Skin epidermis (tissue), 12 donors: ENCODE data around the gene ARID1B.
A peak's percentile ranks its signal among the peaks of the same experiment; 100 is the strongest.

Experiments used
- H3K27ac ChIP-seq, 21 experiments: fragments of 200-600 bp; sonication (generic) in 11 of 21; one replicate each; pipeline ENCODE4 v1.5.0; 2020; ENCODE audit warnings: mild to moderate bottlenecking in 3 of 21, inconsistent platforms in 2 of 21, moderate library complexity in 2 of 21
- H3K4me3 ChIP-seq, 7 experiments: fragments of 200-600 bp; sonication (generic) in 2 of 7; one replicate each; pipeline ENCODE4 v1.5.0; 2020; ENCODE audit warnings: inconsistent platforms in 2 of 7, mild to moderate bottlenecking in 2 of 7, moderate library complexity in 1 of 7

Gene ARID1B

DNA sequence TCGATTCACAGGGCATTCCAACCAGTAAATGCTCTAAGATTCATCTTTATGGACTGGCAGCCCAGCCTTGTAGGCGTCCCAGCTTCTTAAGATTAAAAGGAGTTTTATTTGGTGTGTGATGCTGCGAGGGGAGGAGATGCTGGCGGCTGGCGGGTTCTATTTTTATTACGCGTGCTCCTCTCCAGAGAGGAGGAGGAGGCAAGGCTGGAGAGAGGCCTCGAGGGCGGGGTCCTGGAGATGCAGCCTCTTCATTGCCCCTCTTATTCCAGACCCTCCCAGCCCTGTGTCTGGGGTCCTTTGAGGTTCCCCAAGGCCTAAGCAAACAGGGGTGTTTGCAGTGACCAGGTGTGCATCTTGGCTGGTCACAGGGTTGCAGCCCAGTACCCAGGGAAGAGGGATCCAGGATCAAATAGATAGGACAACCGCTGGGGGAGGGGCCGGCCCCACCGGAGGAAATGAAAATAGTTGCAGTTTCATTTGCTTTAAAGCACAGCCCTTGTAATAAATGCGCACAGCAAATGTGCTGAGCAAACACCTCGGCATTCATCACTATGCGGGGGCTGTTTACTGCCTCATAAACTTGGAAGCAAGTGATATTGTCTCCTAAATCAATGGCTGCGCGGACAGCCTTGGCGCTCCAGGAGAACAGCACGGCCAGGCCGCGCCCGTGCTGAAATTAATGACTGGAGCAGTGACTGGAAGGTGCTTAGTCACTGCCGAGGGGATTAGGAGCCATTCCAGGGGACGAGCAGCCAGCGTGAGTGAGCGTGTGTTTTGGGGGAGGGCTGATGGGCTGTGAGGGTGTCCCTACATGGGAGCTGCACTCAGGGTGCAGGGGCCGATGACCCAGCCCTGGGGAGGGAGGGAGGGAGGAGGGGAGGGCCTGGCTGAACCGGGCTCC lies 463.1 kb downstream of the ARID1B start:
- peak overlapping the region in 16 of 21 experiments; percentile 7 to 85 (median 67) for H3K27ac ChIP-seq
- H3K4me3 ChIP-seq, result peak overlapping the region in 3 of 7 experiments; percentile 7 to 18 (median 14)

DNA sequence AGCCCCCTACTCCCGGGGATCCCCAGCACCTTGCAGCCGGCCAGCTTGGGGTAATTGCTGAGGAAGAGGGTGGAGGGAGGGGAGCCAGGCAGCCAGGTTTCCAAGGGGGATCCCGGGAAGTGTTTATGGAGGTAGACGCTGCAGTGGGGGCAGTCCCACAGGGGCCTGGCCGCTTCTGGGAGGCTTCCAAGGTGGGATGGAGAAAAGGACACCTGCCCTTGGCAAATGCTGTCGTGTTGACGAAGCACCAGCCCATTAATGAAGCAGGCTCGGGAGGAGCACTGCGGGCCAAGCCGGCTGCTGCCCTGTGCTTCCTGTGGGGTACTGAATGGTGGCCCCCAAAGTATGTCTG lies 463.8 kb downstream of the ARID1B start:
- H3K4me3 ChIP-seq, result peak overlapping the region in 2 of 7 experiments; percentile 7 to 18
- H3K27ac ChIP-seq, result peak overlapping the region in 15 of 21 experiments; percentile 10 to 85 (median 69)

DNA sequence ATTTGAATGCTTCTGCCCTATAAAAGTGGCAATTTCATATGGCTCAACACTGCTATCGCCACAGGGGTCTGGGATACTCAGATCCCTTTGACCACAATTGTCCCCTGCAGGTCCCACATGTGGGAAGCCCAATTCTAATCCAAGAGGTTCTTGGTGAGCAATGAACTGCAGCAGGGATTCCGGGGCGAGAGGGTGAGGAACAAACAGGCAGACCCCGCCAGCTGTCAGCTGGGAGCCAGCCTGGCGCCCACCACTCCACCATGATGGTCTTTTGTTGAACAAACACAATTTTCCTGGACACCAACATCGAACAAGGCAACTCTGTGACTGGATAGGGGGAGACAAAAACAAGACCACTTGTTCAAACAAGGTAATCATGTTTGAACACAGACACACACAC lies 465.6 kb downstream of the ARID1B start:
- H3K4me3 ChIP-seq, result no peak overlapping the region
- peak overlapping the region in 6 of 21 experiments; percentile 29 to 85 (median 76) for H3K27ac ChIP-seq

DNA sequence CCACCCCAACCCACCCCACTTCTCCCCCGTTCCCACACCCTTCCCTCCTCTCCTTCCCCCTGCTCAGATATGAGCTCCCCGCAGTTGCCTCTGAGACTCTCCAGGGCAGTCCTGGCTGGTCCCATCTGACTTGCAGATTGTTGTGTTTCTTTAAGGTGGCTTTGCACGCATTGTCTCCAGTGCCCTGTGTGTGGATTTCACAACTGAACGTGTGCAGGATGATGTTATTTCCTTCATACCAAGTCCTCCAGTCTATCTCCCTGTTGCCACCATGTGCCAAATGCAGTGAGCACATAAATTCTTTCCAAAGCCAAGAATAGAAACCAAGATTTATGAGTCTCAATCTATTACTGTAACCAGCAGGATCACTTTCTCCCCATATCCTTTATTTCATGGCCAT lies 467.0 kb downstream of the ARID1B start:
- Histone ChIP-seq H3K27ac (peak overlapping the region in 8 of 21 experiments; percentile 1 to 91 (median 54)), H3K4me3 (no peak overlapping the region)

DNA sequence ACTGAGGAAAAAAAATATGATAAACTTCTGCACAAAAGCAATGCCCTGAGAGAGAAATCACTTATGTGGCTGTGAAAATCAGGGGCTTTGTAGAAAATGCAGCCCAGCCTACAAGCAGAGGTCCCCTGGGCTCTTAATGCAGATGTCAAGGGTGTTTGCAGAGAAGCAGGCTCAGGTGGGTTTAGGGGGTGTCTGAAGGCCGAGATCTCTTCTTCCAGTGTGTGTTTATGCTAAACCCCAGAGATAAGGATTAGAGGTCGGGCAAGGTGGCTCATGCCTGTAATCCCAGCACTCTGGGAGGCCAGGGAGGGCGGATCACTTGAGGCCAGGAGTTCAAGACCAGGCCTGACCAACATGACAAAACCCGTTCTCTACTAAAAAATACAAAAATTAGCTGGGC lies 467.6 kb downstream of the ARID1B start:
- Histone ChIP-seq H3K4me3 (no peak overlapping the region), H3K27ac (peak overlapping the region in 5 of 21 experiments; percentile 20 to 91 (median 47))

DNA sequence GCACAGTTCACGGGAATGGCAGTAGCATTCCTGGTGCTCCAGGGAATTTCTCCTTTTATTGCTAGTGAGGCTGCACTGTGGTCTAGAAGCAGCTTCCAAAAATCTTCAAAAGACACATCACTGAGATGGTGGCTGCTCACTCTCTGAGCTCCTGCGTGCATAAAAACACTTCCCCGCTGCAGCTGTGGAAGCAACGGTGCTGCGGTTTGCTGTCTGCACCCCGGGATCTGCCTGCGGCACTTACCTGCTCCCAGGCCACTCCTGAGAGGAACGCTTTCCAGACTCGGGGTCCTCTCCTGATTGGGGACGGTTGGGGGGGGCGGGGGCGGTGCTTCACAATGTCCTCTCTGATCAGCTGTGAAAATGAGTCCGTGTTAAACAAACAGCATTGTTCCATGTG lies 468.3 kb downstream of the ARID1B start:
- Histone ChIP-seq H3K27ac (peak overlapping the region in 7 of 21 experiments; percentile 2 to 91 (median 20)), H3K4me3 (no peak overlapping the region)

DNA sequence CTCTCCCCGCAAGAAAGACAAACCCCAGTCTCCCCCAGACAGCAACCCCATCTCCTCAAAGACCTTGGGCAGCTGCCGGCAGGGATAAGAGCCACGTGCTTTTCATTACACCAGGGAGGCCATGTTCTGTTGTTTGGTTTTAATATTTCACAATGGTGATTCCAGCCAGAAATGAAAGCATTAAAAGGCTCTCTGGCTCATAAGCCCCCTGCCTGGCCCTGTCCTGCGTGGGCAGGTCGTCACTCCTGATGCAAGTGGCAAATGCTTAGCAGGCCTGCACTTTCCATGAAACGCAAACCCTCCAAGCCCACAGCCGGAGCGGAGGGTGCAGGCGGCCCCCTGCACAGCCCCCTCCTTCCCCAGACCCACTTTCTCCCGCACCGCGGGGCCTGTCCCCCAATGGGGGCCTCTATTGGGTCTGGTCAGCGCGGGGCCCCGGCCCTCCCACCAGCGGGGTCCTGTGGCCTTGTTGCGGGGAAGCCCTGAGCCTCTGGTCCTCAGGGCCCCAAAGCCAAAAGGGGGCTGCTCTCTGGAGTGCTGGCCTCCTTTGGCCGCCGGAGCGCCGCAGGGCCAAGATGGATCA lies 469.0 kb downstream of the ARID1B start:
- Histone ChIP-seq H3K27ac (peak overlapping the region in 6 of 21 experiments; percentile 2 to 91 (median 55)), H3K4me3 (no peak overlapping the region)

DNA sequence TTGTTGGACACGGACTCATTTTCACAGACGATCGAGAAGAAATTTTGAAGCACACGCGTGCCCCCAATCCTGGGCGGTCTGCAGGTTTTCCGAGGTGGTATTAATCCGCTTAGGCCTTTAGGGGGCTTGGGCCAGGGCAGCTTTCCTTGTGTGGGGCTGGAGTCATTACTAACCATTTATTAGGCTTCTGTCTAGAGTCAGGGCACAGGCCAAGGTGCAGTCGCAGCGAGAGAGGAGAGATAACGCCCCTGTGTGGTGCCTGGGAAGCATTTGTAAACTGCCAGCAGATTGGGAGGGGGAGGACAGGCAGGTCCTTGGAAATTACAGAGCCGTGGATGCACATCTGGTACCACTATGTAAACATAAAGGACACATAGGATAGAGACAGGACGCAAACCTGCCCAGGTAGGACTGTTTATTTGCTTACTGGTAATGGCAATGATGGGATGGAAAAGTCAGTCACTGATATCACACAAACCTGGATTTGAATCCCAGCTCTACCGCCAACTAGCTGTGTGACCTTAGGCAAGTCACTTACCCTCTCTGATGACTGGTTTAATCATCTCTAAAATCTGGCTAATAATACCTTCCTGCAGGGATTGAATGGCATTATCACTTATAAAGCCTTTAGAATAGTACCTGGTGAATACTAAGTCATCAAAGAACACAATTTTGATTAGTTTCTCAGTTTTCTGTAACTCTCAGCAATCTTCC lies 469.8 kb downstream of the ARID1B start:
- Histone ChIP-seq H3K4me3 (no peak overlapping the region), H3K27ac (peak overlapping the region in 4 of 21 experiments; percentile 32 to 91 (median 68))

DNA sequence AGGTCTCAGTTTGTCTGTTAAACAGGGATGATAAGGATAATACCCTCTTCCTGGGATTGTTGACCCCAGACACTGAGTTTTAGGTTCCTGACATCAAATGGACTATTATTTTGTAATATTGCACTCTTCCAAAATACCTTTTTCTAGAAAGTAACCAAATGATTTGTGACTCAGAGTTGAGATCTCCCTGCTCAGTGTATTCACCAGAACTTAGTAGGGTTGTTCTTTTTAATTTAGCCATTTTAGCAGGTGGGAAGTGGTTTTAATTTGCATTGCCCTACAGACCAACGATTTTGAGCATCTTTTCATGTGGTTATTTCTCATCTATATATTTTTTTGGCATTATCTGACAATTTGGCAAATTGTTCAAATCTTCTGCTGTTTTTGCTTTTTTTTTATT lies 471.1 kb downstream of the ARID1B start:
- Histone ChIP-seq H3K4me3 (no peak overlapping the region), H3K27ac (no peak overlapping the region)

DNA sequence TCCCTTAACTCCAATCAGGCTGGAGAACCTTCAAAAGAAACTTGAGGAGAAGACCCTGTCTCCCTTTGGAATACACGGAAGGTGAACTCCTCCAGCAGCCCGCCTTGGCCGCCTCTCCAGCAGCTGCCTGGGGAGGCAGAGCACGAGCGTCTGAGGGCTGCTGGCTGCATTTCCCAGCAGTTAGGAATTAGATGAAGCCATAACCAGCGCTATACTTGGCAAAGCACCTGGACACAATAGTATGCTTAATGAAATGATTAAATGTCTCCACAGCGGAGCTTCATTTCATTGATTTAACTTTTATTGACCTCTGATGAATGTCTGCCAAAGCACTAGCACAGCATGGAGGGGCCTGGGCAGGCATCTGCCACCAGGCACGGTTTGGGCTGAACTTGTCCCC lies 472.6 kb downstream of the ARID1B start:
- no peak overlapping the region for H3K4me3 ChIP-seq
- no peak overlapping the region for H3K27ac ChIP-seq

DNA sequence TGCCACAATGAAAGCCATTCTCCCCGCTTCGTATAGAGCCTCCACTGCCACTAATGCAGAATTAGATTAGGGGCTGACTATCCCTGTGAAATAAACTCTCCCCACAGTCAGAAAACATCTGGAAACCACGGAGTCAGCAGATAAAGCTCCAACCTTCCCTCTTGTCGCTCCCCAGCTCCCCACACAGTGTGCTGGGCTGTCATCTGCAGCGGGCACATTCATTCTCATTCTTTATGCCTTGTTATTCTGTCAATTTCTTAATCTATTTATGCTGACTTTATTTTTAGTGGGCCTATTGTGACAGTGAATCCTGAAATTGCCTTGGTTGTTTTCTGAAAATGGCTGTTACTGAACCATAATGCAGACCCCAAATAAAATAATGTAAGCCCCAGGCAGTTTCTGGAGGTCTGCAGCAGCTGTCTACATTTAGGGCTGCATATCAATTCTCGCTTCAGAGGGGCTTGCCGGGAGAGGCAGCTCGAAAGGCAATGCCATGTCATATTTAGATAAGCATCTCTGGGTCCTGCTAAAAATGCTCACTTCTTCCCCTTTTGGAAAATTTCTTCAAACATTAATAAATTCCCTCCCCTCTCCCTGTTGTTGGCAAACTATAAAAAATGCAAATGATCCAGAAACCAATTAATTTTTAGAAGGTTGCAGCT lies 474.5 kb downstream of the ARID1B start:
- H3K27ac ChIP-seq, result no peak overlapping the region
- H3K4me3 ChIP-seq, result no peak overlapping the region

DNA sequence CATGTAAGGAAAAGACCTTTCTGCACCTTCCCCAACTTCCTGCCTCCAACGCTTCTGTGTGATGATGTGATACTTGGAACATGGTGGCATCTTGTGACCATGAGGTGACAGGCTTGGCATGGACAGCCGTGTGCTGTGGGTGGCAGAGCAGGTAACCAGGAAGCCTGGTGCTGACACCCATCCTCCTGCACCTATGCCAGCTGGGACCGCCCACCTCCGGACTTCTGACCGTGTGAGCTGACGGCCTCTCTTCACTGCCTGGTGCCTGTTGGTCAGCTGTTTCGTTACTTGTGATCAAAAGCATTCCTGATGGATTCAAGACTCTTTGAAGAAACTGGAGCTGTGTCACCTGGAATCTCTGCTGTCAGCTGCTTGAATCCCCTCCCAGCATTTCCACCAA lies 475.8 kb downstream of the ARID1B start:
- Histone ChIP-seq H3K4me3 (no peak overlapping the region), H3K27ac (no peak overlapping the region)

DNA sequence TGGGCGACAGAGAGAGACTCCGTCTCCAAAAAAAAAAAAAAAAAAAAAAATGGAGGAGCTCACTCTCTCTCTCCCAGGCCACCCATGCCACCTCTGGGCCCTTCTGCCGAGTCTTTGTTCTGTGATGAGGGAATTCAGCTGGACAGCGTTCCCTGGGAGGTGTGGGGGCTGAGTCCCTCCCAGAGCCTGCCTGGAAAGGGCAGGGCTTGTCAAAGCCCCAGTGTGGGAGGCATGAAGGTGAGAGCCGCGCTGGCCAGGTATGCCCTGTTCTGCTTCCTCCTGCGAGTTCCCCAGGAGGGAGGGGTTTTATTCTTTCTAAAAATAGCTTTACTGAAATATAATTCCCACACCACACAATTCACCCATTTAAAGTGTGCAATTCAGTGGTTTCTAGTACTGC lies 476.5 kb downstream of the ARID1B start:
- no peak overlapping the region for H3K4me3 ChIP-seq
- H3K27ac ChIP-seq, result no peak overlapping the region

DNA sequence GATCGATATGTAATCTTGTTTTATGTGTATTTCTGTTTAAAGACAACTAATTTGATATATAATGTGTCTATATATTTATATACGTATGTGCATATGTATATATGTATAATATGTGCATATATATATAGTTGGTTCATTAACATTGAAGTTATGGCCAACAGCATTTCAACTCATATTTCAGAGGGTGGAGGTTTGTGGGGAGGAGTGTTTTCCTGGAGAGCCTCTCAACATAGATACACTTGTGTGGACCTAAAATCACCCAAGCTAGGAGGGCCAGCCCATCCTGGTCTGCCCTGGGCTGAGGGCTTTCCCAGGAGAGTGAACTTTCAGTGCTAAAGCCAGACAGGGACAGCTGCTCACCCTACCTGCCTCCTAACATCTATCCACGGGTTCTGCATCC lies 477.4 kb downstream of the ARID1B start:
- Histone ChIP-seq H3K27ac (no peak overlapping the region), H3K4me3 (no peak overlapping the region)

DNA sequence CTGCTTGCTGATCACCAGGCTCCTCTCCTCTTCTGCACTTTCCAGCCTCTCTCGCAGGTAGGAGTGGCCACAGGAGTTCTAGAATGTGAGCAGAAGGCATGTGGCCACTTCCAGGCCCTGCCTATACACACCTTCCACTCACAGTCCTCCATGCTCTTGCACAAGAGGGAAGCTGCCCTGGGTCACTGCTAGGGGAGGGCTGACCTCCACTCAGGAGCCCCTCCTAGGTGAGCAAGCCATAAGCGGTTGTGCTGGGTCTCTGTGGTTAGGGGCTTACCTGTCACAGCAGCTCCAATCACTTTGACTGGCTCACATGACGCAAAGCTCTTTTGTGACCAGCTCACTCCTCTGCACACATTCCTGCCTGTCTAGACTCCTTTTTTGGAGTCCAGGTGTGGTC lies 477.9 kb downstream of the ARID1B start:
- H3K4me3 ChIP-seq, result no peak overlapping the region
- no peak overlapping the region for H3K27ac ChIP-seq

DNA sequence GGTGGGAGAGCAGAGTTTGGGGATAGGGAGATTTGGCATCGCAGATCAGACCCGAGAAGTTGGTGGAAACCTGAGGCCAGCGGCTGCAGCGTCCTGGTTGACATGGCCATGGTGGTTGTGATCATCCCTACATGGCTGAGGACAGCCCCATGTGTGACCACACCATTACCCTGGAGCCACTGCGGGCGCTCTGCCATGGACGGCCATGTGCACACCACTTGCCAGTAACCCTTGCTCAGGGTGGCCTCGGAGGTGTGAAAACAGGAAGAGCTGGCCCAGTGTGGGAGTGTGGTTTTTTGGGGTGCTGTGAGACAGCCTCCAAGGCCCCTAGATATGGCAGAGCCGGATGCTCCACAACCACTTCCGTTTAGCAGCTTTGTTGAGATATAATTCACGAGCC lies 481.7 kb downstream of the ARID1B start:
- H3K27ac ChIP-seq, result peak overlapping the region in 1 of 21 experiments; percentile 7
- no peak overlapping the region for H3K4me3 ChIP-seq

DNA sequence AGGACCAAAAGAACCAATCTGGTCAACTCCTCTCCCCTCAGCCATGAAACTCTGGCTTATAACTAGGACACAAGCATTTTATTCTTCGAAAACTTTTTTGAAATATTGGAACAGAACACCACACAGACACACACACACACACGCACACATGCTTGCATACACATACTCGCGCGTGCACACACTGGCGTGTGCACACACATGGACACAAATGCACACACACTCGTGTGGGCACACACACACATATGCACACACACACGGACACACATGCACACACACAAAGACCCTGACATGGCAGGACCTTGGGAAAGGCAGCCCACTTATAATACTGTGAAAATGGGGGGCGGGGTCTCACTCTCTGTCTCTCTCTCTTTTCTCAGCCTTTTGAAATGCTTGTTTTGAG lies 482.3 kb downstream of the ARID1B start:
- H3K4me3 ChIP-seq, result no peak overlapping the region
- no peak overlapping the region for H3K27ac ChIP-seq
